Measurements from ENCODE around the gene ZXDC.

GRCh38 chr3:126402666-126403302 is 72.9 kb downstream of the ZXDC start:
- TF ChIP-seq EZH2 (IDR thresholded peaks at IDR 0.05) (no peak), POLR2AphosphoS5 (IDR thresholded peaks at IDR 0.05; ENCODE audit: borderline replicate concordance, low read depth, low read length) (no peak)

All from SK-N-MC (cell line).